ENCODE data around the gene TRIOBP.
A peak's percentile ranks its signal among the peaks of the same experiment; 100 is the strongest.

TRIOBP gene

GRCh38 chr22:37804881-37805809, 108.3 kb downstream of the TRIOBP start (continued):
- TF ChIP-seq, protein P1, sequence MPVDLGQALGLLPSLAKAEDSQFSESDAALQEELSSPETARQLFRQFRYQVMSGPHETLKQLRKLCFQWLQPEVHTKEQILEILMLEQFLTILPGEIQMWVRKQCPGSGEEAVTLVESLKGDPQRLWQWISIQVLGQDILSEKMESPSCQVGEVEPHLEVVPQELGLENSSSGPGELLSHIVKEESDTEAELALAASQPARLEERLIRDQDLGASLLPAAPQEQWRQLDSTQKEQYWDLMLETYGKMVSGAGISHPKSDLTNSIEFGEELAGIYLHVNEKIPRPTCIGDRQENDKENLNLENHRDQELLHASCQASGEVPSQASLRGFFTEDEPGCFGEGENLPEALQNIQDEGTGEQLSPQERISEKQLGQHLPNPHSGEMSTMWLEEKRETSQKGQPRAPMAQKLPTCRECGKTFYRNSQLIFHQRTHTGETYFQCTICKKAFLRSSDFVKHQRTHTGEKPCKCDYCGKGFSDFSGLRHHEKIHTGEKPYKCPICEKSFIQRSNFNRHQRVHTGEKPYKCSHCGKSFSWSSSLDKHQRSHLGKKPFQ (tag by site-specific recombination; IDR thresholded peaks at IDR 0.05): no peak
- TF ChIP-seq ZNF624 (tag by site-specific recombination; IDR thresholded peaks at IDR 0.05) (no peak), ZNF324 (tag by site-specific recombination; IDR thresholded peaks at IDR 0.05) (no peak), GLI4 (tag by site-specific recombination; IDR thresholded peaks at IDR 0.05) (no peak), BCL11A (tag by site-specific recombination; IDR thresholded peaks at IDR 0.05; ENCODE audit: low read depth) (no peak), ZNF214 (tag by site-specific recombination; IDR thresholded peaks at IDR 0.05; ENCODE audit: borderline replicate concordance) (no peak), KLF7 (tag by site-specific recombination; IDR thresholded peaks at IDR 0.05; ENCODE audit: borderline replicate concordance) (no peak), ZNF664 (tag by site-specific recombination; IDR thresholded peaks at IDR 0.05) (no peak), BCL11B (tag by site-specific recombination; IDR thresholded peaks at IDR 0.05; ENCODE audit: low read depth) (no peak), ZNF610 (tag by site-specific recombination; IDR thresholded peaks at IDR 0.05; ENCODE audit: borderline replicate concordance) (no peak), ZNF223 (tag by site-specific recombination; IDR thresholded peaks at IDR 0.05) (no peak), ZNF133 (tag by site-specific recombination; IDR thresholded peaks at IDR 0.05) (no peak), MEIS1 (CRISPR knock-in tag; IDR thresholded peaks at IDR 0.05; ENCODE audit: borderline replicate concordance) (0 out of 2 replicates have a peak, but pooled peaks have one; percentile 55), SCRT1 (tag by site-specific recombination; IDR thresholded peaks at IDR 0.05; ENCODE audit: borderline replicate concordance) (no peak), ZNF510 (tag by site-specific recombination; IDR thresholded peaks at IDR 0.05; ENCODE audit: insufficient replicate concordance) (no peak), ZSCAN16 (tag by site-specific recombination; IDR thresholded peaks at IDR 0.05) (no peak), PRDM10 (tag by site-specific recombination; IDR thresholded peaks at IDR 0.05) (no peak), RBAK (tag by site-specific recombination; IDR thresholded peaks at IDR 0.05) (no peak), ZNF391 (tag by site-specific recombination; IDR thresholded peaks at IDR 0.05; ENCODE audit: borderline replicate concordance, low read depth) (0 out of 2 replicates have a peak, but pooled peaks have one; percentile 33), ZNF521 (tag by site-specific recombination; IDR thresholded peaks at IDR 0.05) (no peak), MYNN (tag by site-specific recombination; IDR thresholded peaks at IDR 0.05; ENCODE audit: borderline replicate concordance) (no peak), ZNF394 (tag by site-specific recombination; IDR thresholded peaks at IDR 0.05; ENCODE audit: borderline replicate concordance) (peak; percentile 66; the same call in 1 of the 2 replicates), ZFHX2 (tag by site-specific recombination; conservative IDR thresholded peaks at IDR 0.05) (peak; percentile 79), ZNF830 (tag by site-specific recombination; IDR thresholded peaks at IDR 0.05; ENCODE audit: low read depth) (no peak), MZF1 (tag by site-specific recombination; IDR thresholded peaks at IDR 0.05; ENCODE audit: borderline replicate concordance) (0 out of 2 replicates have a peak, but pooled peaks have one; percentile 52), FEZF1 (tag by site-specific recombination; IDR thresholded peaks at IDR 0.05) (0 out of 2 replicates have a peak, but pooled peaks have one; percentile 10)
- TF ChIP-seq, protein P2, sequence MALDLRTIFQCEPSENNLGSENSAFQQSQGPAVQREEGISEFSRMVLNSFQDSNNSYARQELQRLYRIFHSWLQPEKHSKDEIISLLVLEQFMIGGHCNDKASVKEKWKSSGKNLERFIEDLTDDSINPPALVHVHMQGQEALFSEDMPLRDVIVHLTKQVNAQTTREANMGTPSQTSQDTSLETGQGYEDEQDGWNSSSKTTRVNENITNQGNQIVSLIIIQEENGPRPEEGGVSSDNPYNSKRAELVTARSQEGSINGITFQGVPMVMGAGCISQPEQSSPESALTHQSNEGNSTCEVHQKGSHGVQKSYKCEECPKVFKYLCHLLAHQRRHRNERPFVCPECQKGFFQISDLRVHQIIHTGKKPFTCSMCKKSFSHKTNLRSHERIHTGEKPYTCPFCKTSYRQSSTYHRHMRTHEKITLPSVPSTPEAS (tag by site-specific recombination; IDR thresholded peaks at IDR 0.05): no peak
- TF ChIP-seq, protein P3, sequence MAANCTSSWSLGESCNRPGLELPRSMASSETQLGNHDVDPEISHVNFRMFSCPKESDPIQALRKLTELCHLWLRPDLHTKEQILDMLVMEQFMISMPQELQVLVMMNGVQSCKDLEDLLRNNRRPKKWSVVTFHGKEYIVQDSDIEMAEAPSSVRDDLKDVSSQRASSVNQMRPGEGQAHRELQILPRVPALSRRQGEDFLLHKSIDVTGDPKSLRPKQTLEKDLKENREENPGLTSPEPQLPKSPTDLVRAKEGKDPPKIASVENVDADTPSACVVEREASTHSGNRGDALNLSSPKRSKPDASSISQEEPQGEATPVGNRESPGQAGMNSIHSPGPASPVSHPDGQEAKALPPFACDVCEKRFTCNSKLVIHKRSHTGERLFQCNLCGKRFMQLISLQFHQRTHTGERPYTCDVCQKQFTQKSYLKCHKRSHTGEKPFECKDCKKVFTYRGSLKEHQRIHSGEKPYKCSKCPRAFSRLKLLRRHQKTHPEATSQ (tag by site-specific recombination; IDR thresholded peaks at IDR 0.05): no peak
- TF ChIP-seq, protein P4, sequence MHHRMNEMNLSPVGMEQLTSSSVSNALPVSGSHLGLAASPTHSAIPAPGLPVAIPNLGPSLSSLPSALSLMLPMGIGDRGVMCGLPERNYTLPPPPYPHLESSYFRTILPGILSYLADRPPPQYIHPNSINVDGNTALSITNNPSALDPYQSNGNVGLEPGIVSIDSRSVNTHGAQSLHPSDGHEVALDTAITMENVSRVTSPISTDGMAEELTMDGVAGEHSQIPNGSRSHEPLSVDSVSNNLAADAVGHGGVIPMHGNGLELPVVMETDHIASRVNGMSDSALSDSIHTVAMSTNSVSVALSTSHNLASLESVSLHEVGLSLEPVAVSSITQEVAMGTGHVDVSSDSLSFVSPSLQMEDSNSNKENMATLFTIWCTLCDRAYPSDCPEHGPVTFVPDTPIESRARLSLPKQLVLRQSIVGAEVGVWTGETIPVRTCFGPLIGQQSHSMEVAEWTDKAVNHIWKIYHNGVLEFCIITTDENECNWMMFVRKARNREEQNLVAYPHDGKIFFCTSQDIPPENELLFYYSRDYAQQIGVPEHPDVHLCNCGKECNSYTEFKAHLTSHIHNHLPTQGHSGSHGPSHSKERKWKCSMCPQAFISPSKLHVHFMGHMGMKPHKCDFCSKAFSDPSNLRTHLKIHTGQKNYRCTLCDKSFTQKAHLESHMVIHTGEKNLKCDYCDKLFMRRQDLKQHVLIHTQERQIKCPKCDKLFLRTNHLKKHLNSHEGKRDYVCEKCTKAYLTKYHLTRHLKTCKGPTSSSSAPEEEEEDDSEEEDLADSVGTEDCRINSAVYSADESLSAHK (tag by site-specific recombination; IDR thresholded peaks at IDR 0.05): no peak

Measured in HEK293 (cell line).